HG03442 (cell line): ENCODE data around the gene WASHC1.
"Not testable (repeated sequence)": the region's sequence is repeated elsewhere in the genome, so short reads cannot be mapped to it uniquely, and the experiment has no call there.

Experiments
- ATAC-seq: cut with Tn5 transposase; IDR thresholded peaks from one replicate; pipeline ENCODE4 v1.9.1; 2021; ENCODE audit warnings: mild to moderate bottlenecking, moderate library complexity; ENCODE audit not compliant: unreplicated experiment

WASHC1 gene, protein sequence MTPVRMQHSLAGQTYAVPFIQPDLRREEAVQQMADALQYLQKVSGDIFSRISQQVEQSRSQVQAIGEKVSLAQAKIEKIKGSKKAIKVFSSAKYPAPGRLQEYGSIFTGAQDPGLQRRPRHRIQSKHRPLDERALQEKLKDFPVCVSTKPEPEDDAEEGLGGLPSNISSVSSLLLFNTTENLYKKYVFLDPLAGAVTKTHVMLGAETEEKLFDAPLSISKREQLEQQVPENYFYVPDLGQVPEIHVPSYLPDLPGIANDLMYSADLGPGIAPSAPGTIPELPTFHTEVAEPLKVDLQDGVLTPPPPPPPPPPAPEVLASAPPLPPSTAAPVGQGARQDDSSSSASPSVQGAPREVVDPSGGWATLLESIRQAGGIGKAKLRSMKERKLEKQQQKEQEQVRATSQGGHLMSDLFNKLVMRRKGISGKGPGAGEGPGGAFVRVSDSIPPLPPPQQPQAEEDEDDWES

DNA sequence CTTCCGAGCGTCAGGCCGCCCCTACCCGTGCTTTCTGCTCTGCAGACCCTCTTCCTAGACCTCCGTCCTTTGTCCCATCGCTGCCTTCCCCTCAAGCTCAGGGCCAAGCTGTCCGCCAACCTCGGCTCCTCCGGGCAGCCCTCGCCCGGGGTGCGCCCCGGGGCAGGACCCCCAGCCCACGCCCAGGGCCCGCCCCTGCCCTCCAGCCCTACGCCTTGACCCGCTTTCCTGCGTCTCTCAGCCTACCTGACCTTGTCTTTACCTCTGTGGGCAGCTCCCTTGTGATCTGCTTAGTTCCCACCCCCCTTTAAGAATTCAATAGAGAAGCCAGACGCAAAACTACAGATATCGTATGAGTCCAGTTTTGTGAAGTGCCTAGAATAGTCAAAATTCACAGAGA, at the start of gene WASHC1:
Gene WASHC1, minus strand, starts transcription at position 101 of the 400 bp plus-strand sequence. CDS start 4,457 bp downstream, outside the sequence.
- ATAC-seq, result not testable (repeated sequence)

DNA sequence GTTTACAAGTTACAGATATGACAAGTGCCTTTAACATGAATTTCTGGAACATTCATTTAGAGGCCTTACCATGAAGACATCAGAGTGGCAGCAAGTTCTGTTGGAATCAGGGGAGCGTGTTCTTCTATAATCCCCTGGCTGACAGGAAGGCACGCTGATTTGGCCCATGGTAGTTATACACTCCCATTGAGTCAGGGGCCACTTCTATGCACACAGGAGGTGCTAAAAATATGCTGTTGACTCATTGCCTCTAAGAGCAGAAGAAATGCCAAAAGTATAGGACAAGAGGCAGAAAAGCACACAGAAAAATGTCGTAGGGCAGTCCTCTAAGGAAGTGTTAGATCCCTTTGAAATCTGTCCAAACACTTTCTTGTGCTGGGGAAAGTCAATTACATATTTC, 49.1 kb upstream of the WASHC1 start:
- ATAC-seq, result not testable (repeated sequence)

DNA sequence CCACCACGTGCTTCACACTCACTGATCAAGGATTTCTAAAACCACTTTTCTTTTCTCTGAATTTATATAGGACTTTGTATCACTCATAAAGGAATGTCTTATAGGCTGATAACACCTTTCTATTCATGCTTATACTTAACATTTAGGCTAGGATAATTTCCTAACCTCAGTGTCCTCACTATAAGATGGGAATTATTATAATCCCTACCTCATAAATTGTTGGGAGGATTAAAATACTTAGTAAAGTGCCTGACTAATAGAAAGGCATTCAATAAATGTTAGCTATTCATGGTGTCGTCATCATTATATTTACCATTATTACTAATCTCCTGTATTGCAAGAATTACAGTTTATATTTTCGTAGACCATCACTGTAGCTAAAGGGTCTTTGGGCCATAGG, 47.1 kb upstream of the WASHC1 start:
- ATAC-seq, result not testable (repeated sequence)

DNA sequence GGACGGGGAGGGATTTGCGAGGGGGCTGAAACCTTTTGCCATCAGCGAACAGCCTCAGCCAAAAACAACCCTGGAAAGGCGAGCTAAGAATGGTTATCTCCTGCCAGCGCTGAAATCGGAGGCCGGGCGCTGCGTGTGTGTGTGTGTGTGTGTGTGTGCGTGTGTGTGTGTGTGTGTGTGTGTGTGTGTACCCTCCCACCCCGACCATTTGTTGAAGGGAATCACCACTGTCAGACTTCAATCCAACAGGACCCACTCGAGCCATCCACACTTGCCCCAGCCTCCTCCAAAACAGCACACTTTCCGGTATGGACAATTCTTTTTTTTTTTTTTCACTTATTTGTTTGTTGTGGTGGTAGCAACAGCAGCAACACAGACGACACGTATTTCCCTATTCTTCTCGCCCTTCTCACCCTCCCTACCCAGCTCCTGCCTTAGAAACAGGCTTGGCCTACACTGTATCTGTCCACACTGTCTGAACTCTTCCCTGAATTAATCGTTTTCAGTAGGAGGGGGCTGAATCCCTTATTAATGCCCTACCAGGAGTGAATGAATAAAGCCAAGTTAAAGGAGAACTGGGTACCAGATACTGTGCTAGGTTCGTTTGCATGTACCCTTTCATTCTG, 44.8 kb upstream of the WASHC1 start:
- not testable (repeated sequence) for ATAC-seq

DNA sequence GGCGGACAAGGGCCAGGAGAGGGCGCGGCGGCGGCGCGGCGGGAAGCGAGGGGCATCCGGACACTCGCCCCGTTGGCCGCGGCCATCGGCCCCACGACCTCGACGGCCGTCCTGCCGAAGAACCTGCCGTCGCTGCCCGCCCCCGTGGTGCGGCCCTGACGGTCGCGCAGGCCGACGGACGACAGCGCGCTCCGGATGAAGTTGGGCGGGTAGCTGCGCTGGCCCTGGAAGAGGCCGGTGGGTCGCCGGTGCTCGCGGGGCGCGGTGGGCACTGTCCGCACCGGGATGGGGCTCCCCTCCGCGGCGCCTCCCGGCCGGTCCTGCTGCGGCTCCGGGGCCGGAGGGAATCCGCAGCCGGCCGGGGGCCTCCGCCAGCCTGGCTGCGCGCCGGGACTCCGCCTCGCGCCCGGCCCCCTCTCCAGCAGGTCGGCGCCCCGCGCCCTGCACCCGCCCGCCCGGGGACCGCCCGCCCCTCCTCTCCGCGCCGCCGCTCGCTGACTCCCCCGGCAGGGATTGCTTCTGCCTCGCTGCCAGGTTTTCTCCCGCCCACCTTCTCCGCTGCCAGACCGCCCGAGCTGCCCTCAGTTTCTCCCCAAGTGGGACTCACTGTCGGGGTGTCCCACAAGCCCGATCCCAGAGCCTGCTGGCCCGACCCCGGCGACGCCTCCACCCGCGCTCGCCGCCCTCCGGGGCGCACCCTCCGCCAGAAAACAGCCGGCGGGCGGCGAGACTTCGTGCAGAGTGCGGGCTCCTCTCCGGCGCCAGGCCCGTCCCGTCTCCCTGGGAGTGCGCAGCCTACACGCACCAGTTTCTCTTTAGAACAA, 44.0 kb upstream of the WASHC1 start:
- not testable (repeated sequence) for ATAC-seq

DNA sequence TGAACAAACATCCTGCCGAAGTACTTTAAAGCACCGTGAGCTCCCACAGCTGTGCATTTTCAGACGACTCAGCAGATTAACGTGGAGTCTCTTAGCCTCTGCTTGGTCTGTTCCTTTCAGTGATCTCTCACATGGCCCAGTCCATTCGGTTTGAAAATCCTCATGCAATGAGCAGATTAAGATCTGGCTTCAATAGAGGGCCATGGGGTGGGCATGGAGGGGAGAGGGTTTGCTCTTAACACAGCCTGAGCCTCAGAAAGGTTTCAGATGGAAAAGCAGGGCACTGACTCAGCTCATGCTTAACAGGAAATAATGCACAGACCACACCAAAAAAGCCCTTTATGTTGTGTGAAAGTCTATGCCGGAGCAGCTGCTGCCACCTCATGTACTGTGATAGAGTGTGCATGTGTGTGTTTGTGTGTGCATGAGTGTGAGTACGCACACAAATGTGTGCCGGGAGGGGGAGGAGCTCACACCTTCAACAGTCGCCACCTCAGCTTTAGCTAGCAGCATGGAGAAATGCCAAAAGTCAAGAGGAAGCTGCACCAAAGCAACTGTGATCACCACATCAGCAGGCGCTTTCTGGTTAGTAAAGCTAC, 33.9 kb upstream of the WASHC1 start:
- peak; percentile 75 for ATAC-seq

DNA sequence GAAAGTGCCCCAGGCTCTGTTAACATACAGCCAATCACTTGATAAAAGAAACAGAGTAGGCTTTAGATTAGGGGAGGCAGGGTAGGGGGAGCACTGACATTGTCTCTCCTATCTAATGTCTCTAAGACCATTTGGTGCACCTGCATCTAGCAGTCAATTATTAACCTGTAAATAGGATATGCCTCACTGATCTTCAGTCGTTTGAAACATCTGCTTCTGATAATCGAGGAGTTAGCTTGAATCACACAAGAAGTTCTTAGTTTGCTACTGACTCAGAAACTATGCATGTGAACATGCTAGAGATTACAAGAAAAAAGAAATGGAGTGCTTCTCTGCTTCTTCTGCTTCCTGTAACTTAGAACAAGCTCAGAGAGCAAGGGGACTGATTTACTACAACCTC, 23.4 kb upstream of the WASHC1 start:
- not testable (repeated sequence) for ATAC-seq

DNA sequence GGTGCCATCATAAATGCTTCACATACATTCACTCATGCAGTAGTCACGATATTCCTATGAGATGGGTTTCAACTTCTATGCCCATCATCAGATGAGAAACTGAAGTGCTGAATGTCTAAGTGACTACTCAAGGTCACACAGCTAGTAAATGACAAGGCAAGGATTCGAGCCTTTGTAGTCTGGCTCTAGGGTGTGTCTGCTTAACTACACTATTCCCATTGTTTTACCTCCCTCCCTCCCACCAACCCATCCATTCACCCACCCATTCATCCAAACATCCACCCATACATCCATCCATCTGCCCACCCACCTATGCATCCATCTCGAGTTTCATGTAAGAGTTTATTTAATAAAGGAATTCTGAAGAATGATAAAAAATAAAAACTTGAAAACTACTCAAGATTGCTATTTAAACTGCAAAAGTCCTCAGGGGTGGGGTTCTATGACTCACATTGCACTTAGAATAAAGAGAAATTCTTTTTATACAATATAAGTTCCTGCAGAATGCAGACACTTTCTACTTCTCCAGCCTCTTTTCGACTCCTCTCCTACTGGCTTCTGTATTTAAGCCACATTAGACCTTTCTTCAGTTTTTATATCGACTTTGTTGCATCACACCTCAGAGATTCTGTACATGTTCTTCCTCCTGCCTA, 19.1 kb upstream of the WASHC1 start:
- ATAC-seq, result not testable (repeated sequence)

DNA sequence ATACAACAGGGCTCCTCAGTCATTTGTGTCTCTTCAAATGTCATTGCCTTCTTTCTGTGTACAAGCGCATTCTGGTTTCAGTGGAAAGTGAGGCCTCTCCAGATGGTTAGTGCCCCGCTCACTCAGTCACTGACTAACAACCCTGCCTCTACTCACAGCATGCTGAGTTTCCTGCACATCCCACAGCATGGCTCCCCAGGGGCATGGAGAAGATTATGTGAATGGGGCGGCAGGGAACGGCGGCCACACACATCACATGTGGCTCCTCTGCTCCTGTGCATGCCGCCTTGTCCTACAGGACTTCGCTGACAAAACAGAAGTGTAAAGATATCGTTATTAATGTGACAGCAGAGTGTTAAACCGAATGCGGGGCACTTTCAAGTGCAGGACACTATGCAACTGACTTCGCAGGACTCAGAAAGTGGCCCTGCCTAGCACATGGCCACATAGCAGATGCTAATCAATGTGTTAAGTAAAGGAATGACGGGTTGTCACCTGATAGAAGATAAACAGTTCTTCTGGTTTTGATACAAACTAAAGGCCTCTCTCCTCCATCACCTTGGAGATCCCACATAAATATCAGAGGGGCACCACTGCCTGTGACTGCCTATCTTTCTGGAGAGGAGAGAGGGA, 17.5 kb upstream of the WASHC1 start:
- ATAC-seq, result not testable (repeated sequence)

DNA sequence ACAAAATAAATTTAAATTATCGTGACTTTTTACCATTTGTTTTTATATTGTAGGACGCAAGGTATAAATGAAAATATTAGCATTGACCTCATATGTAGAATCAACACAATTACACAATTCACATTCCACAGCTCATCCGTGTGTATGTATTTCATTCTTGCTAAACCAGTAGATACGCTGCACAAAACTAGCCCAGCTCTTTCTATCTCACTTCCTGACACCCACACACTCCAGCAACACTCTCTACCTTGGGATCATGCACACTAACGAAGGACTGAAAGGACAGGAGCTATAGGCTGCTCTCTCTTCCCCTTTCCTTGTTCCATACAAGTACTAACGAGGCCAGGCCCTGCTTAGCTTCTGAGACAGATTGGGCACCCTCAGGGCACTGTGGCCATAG, 16.9 kb upstream of the WASHC1 start:
- not testable (repeated sequence) for ATAC-seq

DNA sequence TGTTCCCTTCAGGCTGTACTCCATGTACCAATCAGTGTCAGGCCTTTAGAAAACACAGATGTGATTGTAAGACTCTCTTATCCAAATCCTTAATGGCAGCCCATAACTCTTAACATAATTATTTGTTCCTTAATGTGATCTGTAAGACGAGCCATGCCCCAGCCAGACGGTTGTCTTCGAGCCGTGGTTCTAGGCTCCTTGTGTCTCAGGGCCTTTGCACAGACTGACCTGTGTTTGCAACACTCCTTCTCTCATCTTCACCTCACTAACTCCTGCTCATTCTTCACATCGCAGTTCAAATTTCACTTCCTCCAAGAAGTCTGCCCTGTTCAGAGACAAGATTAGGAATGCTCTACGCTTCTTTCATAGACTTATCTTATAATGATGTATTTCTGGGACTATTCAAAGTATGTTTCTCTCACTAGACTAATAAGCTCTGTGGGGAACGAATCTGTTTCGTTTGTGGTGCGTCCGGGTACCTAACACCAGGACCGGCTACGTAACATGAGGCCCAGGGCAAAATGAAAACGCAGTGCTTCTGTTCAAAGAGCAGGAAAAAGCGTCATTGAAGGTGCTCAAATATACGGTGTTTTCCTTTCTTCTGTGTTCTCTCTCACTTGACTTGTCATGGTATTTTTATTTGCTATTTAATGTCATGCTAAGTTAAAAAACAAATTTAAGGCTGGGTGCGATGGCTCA, 16.1 kb upstream of the WASHC1 start:
- not testable (repeated sequence) for ATAC-seq

DNA sequence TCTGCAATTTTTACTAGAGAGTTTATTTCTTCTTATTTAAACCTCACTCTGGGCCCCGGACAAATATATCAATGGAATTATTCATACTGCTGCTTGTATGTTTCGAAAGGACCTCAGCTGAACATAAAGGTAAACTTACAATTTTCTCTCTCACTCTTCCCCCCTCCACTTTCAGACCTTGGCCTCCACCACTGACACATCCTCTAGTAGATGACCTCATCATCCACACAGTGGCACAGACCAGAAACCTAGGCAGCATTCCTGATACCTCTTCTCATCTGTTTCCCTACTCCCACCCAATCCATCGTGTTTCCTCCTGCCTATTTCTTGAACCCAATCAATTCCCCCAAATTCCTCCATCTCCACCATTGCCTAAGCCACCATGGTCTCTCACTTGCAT, 15.2 kb upstream of the WASHC1 start:
- ATAC-seq, result not testable (repeated sequence)

DNA sequence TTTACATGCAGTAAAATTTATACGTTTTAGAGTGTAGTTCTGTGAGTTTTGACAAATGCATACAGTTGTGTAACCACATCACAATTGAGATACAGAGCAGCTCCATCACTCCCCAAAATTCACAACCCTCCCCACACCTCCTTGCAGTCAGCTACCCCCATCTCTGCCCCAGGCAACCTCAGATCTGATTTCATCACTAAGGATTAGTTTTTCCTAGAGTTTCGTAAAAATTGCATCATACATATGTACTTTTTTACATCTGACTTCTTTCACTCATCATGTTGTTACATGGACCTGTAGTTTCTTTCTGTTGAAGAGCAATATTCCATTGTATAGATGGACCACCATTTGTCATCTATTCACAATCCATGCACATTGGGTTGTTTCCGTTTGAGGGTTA, 14.4 kb upstream of the WASHC1 start:
- not testable (repeated sequence) for ATAC-seq

DNA sequence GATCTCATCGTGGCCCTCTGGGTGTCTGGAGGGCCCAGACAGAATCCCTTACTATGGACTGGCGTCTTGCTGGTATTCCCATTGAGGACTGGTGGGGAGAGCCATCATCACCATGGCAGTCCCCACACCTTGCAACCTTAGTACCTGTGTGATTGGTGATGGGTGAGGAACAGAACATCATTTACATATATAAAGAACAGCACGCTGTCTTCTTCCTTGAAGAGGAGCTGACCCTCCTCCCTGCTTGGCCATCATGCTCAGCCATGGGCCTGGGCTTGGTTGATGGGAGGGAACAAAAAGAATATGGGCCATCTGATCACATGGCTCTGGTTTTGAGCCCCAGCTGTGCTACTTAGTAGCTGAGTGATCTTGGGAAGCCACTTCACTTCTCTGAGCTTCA, 13.9 kb upstream of the WASHC1 start:
- ATAC-seq, result not testable (repeated sequence)

DNA sequence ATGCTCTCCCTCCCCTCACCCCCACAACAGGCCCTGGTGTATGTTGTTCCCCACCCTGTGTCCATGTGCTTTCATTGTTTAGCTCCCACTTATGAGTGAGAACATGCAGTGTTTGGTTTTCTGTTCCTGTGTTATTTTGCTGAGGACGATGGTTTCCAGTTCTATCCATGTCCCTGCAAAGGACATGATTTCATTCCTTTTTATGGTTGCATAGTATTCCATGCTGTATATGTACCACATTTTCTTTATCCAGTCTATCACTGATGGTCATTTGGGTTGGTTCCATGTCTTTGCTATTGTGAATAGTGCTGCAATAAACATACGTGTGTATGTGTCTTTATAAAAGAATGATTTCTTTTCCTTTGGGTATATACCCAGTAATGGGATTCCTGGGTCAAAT, 12.6 kb upstream of the WASHC1 start:
- not testable (repeated sequence) for ATAC-seq

DNA sequence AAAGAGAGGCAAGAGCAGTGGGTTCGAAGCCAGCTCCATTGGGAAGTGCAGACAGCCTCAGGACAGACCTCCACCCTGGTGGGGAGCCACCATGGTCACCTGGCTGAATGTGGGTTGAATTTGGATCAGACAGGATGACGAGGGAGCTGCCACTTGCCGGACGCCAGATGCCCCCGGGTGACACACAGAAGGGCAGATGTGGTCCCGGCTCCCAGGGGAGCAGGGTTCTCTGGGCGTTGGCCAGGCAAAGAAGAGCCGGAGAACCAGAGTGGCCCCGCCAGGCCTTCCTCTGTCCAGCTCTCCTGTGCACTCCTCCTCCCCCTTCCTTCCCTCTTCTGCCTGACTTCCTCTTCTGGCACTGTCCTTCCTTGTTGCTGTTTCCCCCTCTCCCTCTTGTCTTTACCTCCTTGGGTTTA, 12.0 kb upstream of the WASHC1 start:
- ATAC-seq, result not testable (repeated sequence)

DNA sequence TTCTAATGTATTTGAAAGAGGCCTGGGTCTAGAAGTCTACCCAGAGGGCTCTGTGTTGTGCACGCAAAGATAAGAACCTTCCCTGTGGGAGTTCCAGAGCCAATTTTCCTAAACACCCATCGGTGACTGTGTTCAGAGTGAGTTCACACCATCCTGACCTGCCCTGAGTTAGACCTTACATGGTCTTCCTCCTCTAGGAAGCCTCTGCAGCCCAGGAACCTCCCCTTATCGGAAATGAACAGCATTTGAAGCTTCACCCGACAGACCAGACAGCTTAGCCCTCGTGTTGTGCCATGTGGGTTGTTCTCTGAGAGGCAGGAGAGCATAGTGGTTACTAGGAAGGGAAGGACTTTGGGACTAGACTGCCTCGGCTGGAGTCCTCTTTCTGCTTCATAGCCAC, 3.1 kb upstream of the WASHC1 start:
- ATAC-seq, result not testable (repeated sequence)

DNA sequence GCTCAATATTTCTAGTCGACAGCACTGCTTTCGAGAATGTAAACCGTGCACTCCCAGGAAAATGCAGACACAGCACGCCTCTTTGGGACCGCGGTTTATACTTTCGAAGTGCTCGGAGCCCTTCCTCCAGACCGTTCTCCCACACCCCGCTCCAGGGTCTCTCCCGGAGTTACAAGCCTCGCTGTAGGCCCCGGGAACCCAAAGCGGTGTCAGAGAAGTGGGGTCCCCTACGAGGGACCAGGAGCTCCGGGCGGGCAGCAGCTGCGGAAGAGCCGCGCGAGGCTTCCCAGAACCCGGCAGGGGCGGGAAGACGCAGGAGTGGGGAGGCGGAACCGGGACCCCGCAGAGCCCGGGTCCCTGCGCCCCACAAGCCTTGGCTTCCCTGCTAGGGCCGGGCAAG, 481 bp downstream of the WASHC1 start:
- not testable (repeated sequence) for ATAC-seq

DNA sequence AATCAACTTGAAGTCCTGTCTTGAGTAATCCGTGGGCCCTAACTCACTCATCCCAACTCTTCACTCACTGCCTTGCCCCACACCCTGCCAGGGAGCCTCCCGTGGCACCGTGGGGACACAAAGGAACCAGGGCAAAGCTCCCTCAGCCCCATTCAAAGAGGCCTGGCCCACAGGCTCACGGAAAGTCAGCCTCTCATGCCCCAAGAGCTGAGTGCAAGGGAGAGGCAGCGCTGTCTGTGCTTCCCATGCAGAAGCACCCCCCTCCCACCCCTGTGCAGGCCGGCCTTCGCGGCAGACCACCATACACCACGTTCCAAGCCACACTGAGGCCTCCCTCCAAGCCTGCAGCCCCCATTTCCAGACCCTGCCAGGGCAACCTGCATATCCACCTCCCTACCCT, 7.6 kb downstream of the WASHC1 start:
- not testable (repeated sequence) for ATAC-seq
